Measurements from ENCODE around the gene ARHGAP26. TPM values are rescaled to one million over a fixed set of nuclear protein-coding genes. Genes with fewer than 3 reads are reported as not detected.

The ARHGAP26 gene
- total and polyA plus RNA-seq, 2 donors (not counting 3 experiments of a cell fraction or from before 2014, with no cell fraction given), result 3.1 to 16.2 TPM

- no peaks in the 10 kb centered on the region for H3K27me3 ChIP-seq (ENCODE audit: control insufficient read depth in 2 of 2, insufficient read depth in 2 of 2, low read length in 2 of 2)
- no peak overlapping the region for H3K4me3 ChIP-seq (replicated peaks in 1 of 3; ENCODE audit: insufficient read depth in 1 of 3, low read depth in 1 of 3, low read length in 3 of 3)
- BruUV-seq (replicated peaks), result no TSS peak
- no peak for TF ChIP-seq EZH2 (IDR thresholded peaks at IDR 0.05; ENCODE audit: borderline replicate concordance, low read depth, low read length, severe bottlenecking)
- TF ChIP-seq POLR2A (IDR thresholded peaks at IDR 0.05; ENCODE audit: low read depth, low read length), result no peak
- TF ChIP-seq CTCF (IDR thresholded peaks at IDR 0.05; ENCODE audit: extremely low read depth in 1 of 2, insufficient read depth in 1 of 2, low read depth in 1 of 2, low read length in 2 of 2), result no peak
- TF ChIP-seq GATA2 (IDR thresholded peaks at IDR 0.05; ENCODE audit: insufficient read depth, insufficient read length, low read depth, low read length), result no peak
- TF ChIP-seq MAX (IDR thresholded peaks at IDR 0.05; ENCODE audit: insufficient read depth, insufficient read length), result no peak
- TF ChIP-seq MYC (IDR thresholded peaks at IDR 0.05; ENCODE audit: low read depth, low read length), result no peak
- TF ChIP-seq FOS (IDR thresholded peaks at IDR 0.05; ENCODE audit: borderline replicate concordance, insufficient read depth, low read length), result no peak
- TF ChIP-seq POLR2AphosphoS5 (IDR thresholded peaks at IDR 0.05; ENCODE audit: insufficient read depth, low read depth, low read length), result no peak
- TF ChIP-seq JUN (IDR thresholded peaks at IDR 0.05; ENCODE audit: borderline replicate concordance, insufficient read depth, insufficient read length, low read depth), result no peak
- H3K9me3 ChIP-seq (replicated peaks; ENCODE audit: control insufficient read depth, insufficient read depth, low read length), result no peaks in the 10 kb centered on the region
- intact Hi-C loops (cut with micrococcal nuclease), result no loop called here
- no peaks in the 10 kb centered on the region for H4K20me1 ChIP-seq (replicated peaks; ENCODE audit: control insufficient read depth, extremely low read depth, insufficient read depth, low read length)
- H3K27ac ChIP-seq (ENCODE audit: insufficient read depth, low read depth, low read length), result no peak overlapping the region
- DNase-seq (ENCODE audit: low read depth, low spot score), result no peak
- dilution Hi-C loops (cut with MboI; ENCODE audit: extremely low pct_ligation_motif_present, low sequenced_read_pairs), result no loop called here
- no peaks in the 10 kb centered on the region for H3K9me1 ChIP-seq (replicated peaks; ENCODE audit: control insufficient read depth, extremely low read depth, insufficient read depth, low read length)
- ChIA-PET CTCF (interaction anchor here (1.1 to 1.8 kb wide), 4 partner anchors 7 to 88 kb away, joined by 3 to 4 read pairs (median 4); no protein-coding TSS in a partner anchor), POLR2A (no interaction called here)
- no peak overlapping the region for H3K4me2 ChIP-seq (ENCODE audit: insufficient read depth, low read length)
- no peaks in the 10 kb centered on the region for H3K36me3 ChIP-seq (ENCODE audit: control insufficient read depth in 2 of 2, extremely low read depth in 1 of 2, insufficient read depth in 2 of 2, low read length in 2 of 2)
- H3K4me1 ChIP-seq (ENCODE audit: control insufficient read depth, extremely low read depth, insufficient read depth, low read length), result peaks cover 3% of the 10 kb centered on the region
- no peak for FAIRE-seq
- no peak overlapping the region for H2AFZ ChIP-seq (ENCODE audit: low read depth, low read length)
- no peaks in the 10 kb centered on the region for H3K79me2 ChIP-seq (ENCODE audit: control insufficient read depth, insufficient read depth, low read length)
- H3K9ac ChIP-seq (replicated peaks; ENCODE audit: extremely low read depth, insufficient read depth, low read length), result no peak overlapping the region
These were observed 30.8 kb downstream of the ARHGAP26 start for GRCh38 chr5:142800776-142801494.
